Measurements from ENCODE around the gene KIAA0408.

KIAA0408 gene

GRCh38 chr6:127497410-127497809 is 38.2 kb upstream of the KIAA0408 start:
- POLR2A ChIA-PET = no interaction called here
- TF ChIP-seq ZNF670 (tag by site-specific recombination; IDR thresholded peaks at IDR 0.05; ENCODE audit: low read depth) (no peak), IKZF3 (tag by site-specific recombination; IDR thresholded peaks at IDR 0.05) (no peak), ZNF248 (tag by site-specific recombination; IDR thresholded peaks at IDR 0.05) (no peak), ZNF133 (tag by site-specific recombination; IDR thresholded peaks at IDR 0.05) (no peak), ATF2 (tag by site-specific recombination; IDR thresholded peaks at IDR 0.05; ENCODE audit: low read depth) (no peak), ZSCAN23 (tag by site-specific recombination; IDR thresholded peaks at IDR 0.05) (no peak), ZNF558 (tag by site-specific recombination; IDR thresholded peaks at IDR 0.05) (no peak), ZNF132 (tag by site-specific recombination; IDR thresholded peaks at IDR 0.05; ENCODE audit: borderline replicate concordance) (no peak), ZBTB8A (tag by site-specific recombination; IDR thresholded peaks at IDR 0.05) (no peak), KLF16 (tag by site-specific recombination; IDR thresholded peaks at IDR 0.05) (no peak), GLIS2 (tag by site-specific recombination; IDR thresholded peaks at IDR 0.05) (no peak)
- TF ChIP-seq, protein P1, sequence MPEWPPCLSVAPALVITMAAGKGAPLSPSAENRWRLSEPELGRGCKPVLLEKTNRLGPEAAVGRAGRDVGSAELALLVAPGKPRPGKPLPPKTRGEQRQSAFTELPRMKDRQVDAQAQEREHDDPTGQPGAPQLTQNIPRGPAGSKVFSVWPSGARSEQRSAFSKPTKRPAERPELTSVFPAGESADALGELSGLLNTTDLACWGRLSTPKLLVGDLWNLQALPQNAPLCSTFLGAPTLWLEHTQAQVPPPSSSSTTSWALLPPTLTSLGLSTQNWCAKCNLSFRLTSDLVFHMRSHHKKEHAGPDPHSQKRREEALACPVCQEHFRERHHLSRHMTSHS (tag by site-specific recombination; IDR thresholded peaks at IDR 0.05) = no peak
- TF ChIP-seq, protein P2, sequence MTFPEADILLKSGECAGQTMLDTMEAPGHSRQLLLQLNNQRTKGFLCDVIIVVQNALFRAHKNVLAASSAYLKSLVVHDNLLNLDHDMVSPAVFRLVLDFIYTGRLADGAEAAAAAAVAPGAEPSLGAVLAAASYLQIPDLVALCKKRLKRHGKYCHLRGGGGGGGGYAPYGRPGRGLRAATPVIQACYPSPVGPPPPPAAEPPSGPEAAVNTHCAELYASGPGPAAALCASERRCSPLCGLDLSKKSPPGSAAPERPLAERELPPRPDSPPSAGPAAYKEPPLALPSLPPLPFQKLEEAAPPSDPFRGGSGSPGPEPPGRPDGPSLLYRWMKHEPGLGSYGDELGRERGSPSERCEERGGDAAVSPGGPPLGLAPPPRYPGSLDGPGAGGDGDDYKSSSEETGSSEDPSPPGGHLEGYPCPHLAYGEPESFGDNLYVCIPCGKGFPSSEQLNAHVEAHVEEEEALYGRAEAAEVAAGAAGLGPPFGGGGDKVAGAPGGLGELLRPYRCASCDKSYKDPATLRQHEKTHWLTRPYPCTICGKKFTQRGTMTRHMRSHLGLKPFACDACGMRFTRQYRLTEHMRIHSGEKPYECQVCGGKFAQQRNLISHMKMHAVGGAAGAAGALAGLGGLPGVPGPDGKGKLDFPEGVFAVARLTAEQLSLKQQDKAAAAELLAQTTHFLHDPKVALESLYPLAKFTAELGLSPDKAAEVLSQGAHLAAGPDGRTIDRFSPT (tag by site-specific recombination; IDR thresholded peaks at IDR 0.05) = no peak
- TF ChIP-seq, protein P3, sequence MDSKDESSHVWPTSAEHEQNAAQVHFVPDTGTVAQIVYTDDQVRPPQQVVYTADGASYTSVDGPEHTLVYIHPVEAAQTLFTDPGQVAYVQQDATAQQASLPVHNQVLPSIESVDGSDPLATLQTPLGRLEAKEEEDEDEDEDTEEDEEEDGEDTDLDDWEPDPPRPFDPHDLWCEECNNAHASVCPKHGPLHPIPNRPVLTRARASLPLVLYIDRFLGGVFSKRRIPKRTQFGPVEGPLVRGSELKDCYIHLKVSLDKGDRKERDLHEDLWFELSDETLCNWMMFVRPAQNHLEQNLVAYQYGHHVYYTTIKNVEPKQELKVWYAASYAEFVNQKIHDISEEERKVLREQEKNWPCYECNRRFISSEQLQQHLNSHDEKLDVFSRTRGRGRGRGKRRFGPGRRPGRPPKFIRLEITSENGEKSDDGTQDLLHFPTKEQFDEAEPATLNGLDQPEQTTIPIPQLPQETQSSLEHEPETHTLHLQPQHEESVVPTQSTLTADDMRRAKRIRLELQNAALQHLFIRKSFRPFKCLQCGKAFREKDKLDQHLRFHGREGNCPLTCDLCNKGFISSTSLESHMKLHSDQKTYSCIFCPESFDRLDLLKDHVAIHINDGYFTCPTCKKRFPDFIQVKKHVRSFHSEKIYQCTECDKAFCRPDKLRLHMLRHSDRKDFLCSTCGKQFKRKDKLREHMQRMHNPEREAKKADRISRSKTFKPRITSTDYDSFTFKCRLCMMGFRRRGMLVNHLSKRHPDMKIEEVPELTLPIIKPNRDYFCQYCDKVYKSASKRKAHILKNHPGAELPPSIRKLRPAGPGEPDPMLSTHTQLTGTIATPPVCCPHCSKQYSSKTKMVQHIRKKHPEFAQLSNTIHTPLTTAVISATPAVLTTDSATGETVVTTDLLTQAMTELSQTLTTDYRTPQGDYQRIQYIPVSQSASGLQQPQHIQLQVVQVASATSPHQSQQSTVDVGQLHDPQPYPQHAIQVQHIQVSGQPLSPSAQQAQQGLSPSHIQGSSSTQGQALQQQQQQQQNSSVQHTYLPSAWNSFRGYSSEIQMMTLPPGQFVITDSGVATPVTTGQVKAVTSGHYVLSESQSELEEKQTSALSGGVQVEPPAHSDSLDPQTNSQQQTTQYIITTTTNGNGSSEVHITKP (tag by site-specific recombination; IDR thresholded peaks at IDR 0.05) = no peak
- Histone ChIP-seq H3K4me3 (ENCODE audit: low read depth, low read length) (no peak overlapping the region), H3K4me1 (ENCODE audit: control insufficient read depth, insufficient read depth, low read length) (no peaks in the 10 kb centered on the region), H3K36me3 (ENCODE audit: control insufficient read depth in 2 of 2, insufficient read depth in 1 of 2, low read length in 2 of 2) (no peaks in the 10 kb centered on the region), H3K27ac (ENCODE audit: extremely low read depth, low read depth, low read length) (no peak overlapping the region), H3K9me3 (ENCODE audit: control insufficient read depth, insufficient read depth, low read depth, low read length) (no peaks in the 10 kb centered on the region)
- CTCF ChIA-PET = interaction anchor here (0.6 to 4.8 kb wide), 7 partner anchors 8 to 42 kb away, joined by 3 to 23 read pairs (median 3); no protein-coding TSS in a partner anchor

GRCh38 chr6:127496471-127496870 is 37.3 kb upstream of the KIAA0408 start:
- H3K4me1 ChIP-seq (ENCODE audit: control insufficient read depth, insufficient read depth, low read length) = no peaks in the 10 kb centered on the region
- no peak overlapping the region for H3K4me3 ChIP-seq (ENCODE audit: low read depth, low read length)
- CTCF ChIA-PET = interaction anchor here (0.7 to 4.8 kb wide), 3 partner anchors 15 to 33 kb away, joined by 3 to 23 read pairs (median 3); no protein-coding TSS in a partner anchor
- no peaks in the 10 kb centered on the region for H3K9me3 ChIP-seq (ENCODE audit: control insufficient read depth, insufficient read depth, low read depth, low read length)
- H3K27ac ChIP-seq (ENCODE audit: extremely low read depth, low read depth, low read length) = no peak overlapping the region
- H3K36me3 ChIP-seq (ENCODE audit: control insufficient read depth in 2 of 2, insufficient read depth in 1 of 2, low read length in 2 of 2) = no peaks in the 10 kb centered on the region
- POLR2A ChIA-PET = no interaction called here
- TF ChIP-seq SCRT2 (tag by site-specific recombination; IDR thresholded peaks at IDR 0.05) (no peak), ZNF302 (tag by site-specific recombination; IDR thresholded peaks at IDR 0.05; ENCODE audit: low read depth) (no peak), ZNF76 (tag by site-specific recombination; IDR thresholded peaks at IDR 0.05; ENCODE audit: borderline replicate concordance, low read depth) (no peak), ZNF518A (tag by site-specific recombination; conservative IDR thresholded peaks at IDR 0.05; ENCODE audit: low read depth) (no peak), ZNF133 (tag by site-specific recombination; IDR thresholded peaks at IDR 0.05) (no peak), KLF9 (tag by site-specific recombination; IDR thresholded peaks at IDR 0.05; ENCODE audit: low read depth) (no peak)
- TF ChIP-seq, protein P4, sequence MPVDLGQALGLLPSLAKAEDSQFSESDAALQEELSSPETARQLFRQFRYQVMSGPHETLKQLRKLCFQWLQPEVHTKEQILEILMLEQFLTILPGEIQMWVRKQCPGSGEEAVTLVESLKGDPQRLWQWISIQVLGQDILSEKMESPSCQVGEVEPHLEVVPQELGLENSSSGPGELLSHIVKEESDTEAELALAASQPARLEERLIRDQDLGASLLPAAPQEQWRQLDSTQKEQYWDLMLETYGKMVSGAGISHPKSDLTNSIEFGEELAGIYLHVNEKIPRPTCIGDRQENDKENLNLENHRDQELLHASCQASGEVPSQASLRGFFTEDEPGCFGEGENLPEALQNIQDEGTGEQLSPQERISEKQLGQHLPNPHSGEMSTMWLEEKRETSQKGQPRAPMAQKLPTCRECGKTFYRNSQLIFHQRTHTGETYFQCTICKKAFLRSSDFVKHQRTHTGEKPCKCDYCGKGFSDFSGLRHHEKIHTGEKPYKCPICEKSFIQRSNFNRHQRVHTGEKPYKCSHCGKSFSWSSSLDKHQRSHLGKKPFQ (tag by site-specific recombination; IDR thresholded peaks at IDR 0.05) = no peak
